Activated CD8-positive, alpha-beta memory T cell treated with anti-CD3 and anti-CD28 coated beads for 36 hours (primary cell): ENCODE data around the gene PCGF2. TPM values are rescaled to one million over a fixed set of nuclear protein-coding genes. Genes with fewer than 3 reads are reported as not detected.

Source experiments
- CTCF ChIA-PET: fragments of 350-600 bp; sonication (Branson Sonifier 250); formaldehyde crosslinking; loops from one replicate; lab custom pipeline; 2021; ENCODE audit warnings: antibody characterized with exemption; lab: Charles Lee
- POLR2A ChIA-PET: fragments of 350-600 bp; sonication (Branson Sonifier 250); formaldehyde crosslinking; loops from one replicate; lab custom pipeline; 2021; ENCODE audit warnings: antibody characterized with exemption; lab: Charles Lee
- total RNA-seq, 2 experiments: library from RNA; stranded (reverse); gene quantifications; one replicate each; pipeline ENCODE4 v1.2.3, GENCODE V29; 2021

The PCGF2 gene
- total RNA-seq, 2 experiments from 2014 or later = 1.2 to 1.4 TPM

GRCh38 chr17:38741921-38742410 lies 6.2 kb downstream of the PCGF2 start:
- ChIA-PET POLR2A (interaction anchor here (1.4 kb wide), 1 partner anchor 11 kb away, joined by 4 read pairs; the partner anchor contains the start of gene CISD3), CTCF (interaction anchor here (1.5 kb wide), 1 partner anchor 11 kb away, joined by 4 read pairs; no protein-coding TSS in a partner anchor)

- ChIA-PET POLR2A (interaction anchor here (1.4 kb wide), 1 partner anchor 11 kb away, joined by 4 read pairs; the partner anchor contains the start of gene CISD3), CTCF (interaction anchor here (0.6 to 1.5 kb wide), 2 partner anchors 11 to 76 kb away, joined by 3 to 4 read pairs; no protein-coding TSS in a partner anchor)
Observed at GRCh38 chr17:38741461-38741860, 6.7 kb downstream of the PCGF2 start.

GRCh38 chr17:38740806-38741205 lies 7.3 kb downstream of the PCGF2 start:
- CTCF ChIA-PET = no interaction called here
- POLR2A ChIA-PET = no interaction called here

GRCh38 chr17:38740044-38740443 lies 8.1 kb downstream of the PCGF2 start:
- POLR2A ChIA-PET = interaction anchor here (0.6 kb wide), 1 partner anchor 19 kb away, joined by 3 read pairs; no protein-coding TSS in a partner anchor
- CTCF ChIA-PET = no interaction called here

GRCh38 chr17:38739305-38739704 lies 8.8 kb downstream of the PCGF2 start:
- CTCF ChIA-PET = no interaction called here
- POLR2A ChIA-PET = no interaction called here

- CTCF ChIA-PET = interaction anchor here (0.9 kb wide), 1 partner anchor 62 kb away, joined by 4 read pairs; no protein-coding TSS in a partner anchor
- POLR2A ChIA-PET = no interaction called here
Observed at GRCh38 chr17:38738686-38739085, 9.4 kb downstream of the PCGF2 start.

GRCh38 chr17:38738007-38738662 lies 10.0 kb downstream of the PCGF2 start:
- ChIA-PET POLR2A (no interaction called here), CTCF (interaction anchor here (0.7 to 2.1 kb wide), 5 partner anchors 11 to 317 kb away, joined by 3 to 11 read pairs (median 4); no protein-coding TSS in a partner anchor)

GRCh38 chr17:38735161-38735997 lies 12.8 kb downstream of the PCGF2 start:
- ChIA-PET POLR2A (interaction anchor here (0.6 to 1.2 kb wide), 3 partner anchors 14 to 30 kb away, joined by 3 to 13 read pairs (median 5); partner anchors contain the start of gene MLLT6), CTCF (interaction anchor here (0.6 to 3.2 kb wide), 33 partner anchors 10 to 356 kb away, joined by 3 to 49 read pairs (median 5); partner anchors contain the start of genes EPOP, MLLT6 and PSMB3)

GRCh38 chr17:38733982-38734973 lies 13.9 kb downstream of the PCGF2 start:
- ChIA-PET CTCF (interaction anchor here (0.7 to 3.2 kb wide), 25 partner anchors 10 to 184 kb away, joined by 3 to 49 read pairs (median 6); partner anchors contain the start of genes EPOP, MLLT6 and PSMB3), POLR2A (interaction anchor here (0.6 kb wide), 1 partner anchor 13 kb away, joined by 3 read pairs; no protein-coding TSS in a partner anchor)

- CTCF ChIA-PET = interaction anchor here (1.3 to 3.2 kb wide), 6 partner anchors 12 to 57 kb away, joined by 7 to 49 read pairs (median 14); partner anchors contain the start of genes EPOP and PSMB3
- POLR2A ChIA-PET = no interaction called here
Observed at GRCh38 chr17:38733282-38733981, 14.7 kb downstream of the PCGF2 start.

- CTCF ChIA-PET = interaction anchor here (1.8 to 2.6 kb wide), 5 partner anchors 12 to 64 kb away, joined by 6 to 49 read pairs (median 7); partner anchors contain the start of gene EPOP
- POLR2A ChIA-PET = no interaction called here
Observed at GRCh38 chr17:38732376-38733281, 15.5 kb downstream of the PCGF2 start.

GRCh38 chr17:38731526-38732294 lies 16.4 kb downstream of the PCGF2 start:
- ChIA-PET CTCF (interaction anchor here (0.6 to 2.5 kb wide), 9 partner anchors 12 to 850 kb away, joined by 3 to 12 read pairs (median 6); partner anchors contain the start of genes EPOP, MLLT6 and PSMB3), POLR2A (interaction anchor here (0.9 to 1.4 kb wide), 4 partner anchors 22 to 30 kb away, joined by 3 to 5 read pairs (median 3); partner anchors contain the start of gene MLLT6)

GRCh38 chr17:38730526-38731379 lies 17.4 kb downstream of the PCGF2 start:
- ChIA-PET POLR2A (interaction anchor here (0.7 to 1.4 kb wide), 8 partner anchors 12 to 95 kb away, joined by 3 to 5 read pairs (median 4); partner anchors contain the start of genes CWC25 and MLLT6), CTCF (interaction anchor here (0.6 to 2.5 kb wide), 11 partner anchors 11 to 849 kb away, joined by 3 to 12 read pairs (median 4); partner anchors contain the start of genes EPOP, MLLT6 and PSMB3)
